Left forelimb (tissue), 1 donor: ENCODE data around the gene TAOK3.
"Not testable (repeated sequence)": the region's sequence is repeated elsewhere in the genome, so short reads cannot be mapped to it uniquely, and the experiment has no call there.

Experiments
- DNase-seq: peaks from one replicate; pipeline ENCODE4 v3.0.0-alpha.2; 2018; ENCODE audit warnings: low spot score

The TAOK3 gene

GRCh38 chr12:118136559-118137003 lies 236.1 kb downstream of the TAOK3 start:
- no peak for DNase-seq

DNA sequence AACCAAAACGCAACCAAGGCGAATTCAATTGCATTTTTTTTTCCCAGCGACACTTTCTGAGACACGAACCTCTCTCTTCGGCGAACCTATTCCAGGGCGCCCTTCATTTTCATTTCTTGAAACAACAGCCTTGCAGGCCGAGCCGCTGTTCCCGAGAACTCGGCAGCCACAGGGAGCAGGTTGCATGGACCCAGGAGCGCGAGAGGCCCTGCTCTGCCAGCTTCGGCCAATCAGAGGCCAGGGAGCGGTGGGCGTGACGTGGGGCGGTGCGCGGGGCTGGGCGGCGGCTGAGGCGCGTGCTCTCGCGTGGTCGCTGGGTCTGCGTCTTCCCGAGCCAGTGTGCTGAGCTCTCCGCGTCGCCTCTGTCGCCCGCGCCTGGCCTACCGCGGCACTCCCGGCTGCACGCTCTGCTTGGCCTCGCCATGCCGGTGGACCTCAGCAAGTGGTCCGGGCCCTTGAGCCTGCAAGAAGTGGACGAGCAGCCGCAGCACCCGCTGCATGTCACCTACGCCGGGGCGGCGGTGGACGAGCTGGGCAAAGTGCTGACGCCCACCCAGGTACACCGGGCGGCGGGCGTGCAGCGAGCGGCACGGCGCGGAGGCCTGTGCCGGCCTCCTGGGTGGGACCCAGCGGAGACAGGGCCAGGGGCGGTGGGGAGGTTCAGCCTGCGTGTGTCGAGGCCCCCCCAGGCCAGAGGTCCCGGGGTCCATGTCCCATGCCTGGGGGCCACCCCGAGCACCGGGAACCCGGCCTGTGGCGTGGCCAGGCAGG lies 236.7 kb downstream of the TAOK3 start, which contains the start of gene PEBP1:
TSS of gene PEBP1 (plus strand) at position 337 of the 771 bp plus-strand sequence. CDS start at position 423, 86 bp downstream.
- peak; percentile 96 for DNase-seq

DNA sequence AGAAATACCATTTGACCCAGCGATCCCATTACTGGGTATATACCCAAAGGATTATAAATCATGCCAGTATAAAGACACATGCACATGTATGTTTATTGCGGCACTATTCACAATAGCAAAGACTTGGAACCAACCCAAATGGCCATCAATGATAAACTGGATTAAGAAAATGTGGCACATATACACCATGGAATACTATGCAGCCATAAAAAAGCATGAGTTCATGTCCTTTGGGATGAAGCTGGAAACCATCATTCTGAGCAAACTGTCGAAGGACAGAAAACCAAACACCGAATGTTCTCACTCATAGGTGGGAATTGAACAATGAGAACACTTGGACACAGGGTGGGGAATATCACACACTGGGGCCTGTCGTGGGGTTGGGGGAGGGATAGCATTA lies 243.3 kb downstream of the TAOK3 start:
- not testable (repeated sequence) for DNase-seq

DNA sequence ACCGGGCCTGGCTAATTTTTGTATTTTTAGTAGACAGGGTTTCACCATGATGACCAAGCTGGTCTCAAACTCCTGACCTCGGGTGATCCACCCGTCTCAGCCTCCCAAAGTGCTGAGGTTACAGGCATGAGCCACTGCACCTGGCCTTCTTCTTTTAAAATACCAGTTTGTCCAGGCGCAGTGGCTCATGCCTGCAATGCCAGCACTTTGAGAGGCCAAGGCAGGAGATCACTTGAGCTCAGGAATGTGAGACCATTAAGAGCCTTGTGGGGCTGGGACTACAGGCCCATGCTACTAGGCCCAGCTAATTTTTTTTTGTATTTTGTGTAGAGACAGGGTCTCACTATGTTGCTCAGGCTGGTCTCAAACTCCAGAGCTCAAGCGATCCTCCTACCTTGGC lies 244.8 kb downstream of the TAOK3 start:
- DNase-seq: no peak

- DNase-seq: no peak
Observed at GRCh38 chr12:118126119-118126757, 246.5 kb downstream of the TAOK3 start.

DNA sequence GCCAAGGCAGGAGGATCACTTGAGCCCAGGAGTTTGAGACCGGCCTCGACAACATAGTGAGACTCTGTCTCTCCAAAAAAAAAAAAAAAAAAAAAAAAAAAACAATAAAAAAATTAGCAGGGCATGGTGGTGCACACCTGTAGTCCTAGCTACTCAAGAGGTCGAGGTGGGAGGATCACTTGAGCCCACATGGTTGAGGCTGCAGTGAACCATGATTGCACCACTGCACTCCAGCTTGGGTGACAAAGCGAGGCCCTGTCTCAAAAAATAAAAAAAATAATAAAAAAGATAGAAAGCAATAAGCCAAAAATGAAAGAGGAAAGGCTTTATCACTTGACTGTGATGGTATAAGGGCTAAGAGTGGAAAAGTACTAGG lies 247.0 kb downstream of the TAOK3 start:
- DNase-seq: no peak

DNA sequence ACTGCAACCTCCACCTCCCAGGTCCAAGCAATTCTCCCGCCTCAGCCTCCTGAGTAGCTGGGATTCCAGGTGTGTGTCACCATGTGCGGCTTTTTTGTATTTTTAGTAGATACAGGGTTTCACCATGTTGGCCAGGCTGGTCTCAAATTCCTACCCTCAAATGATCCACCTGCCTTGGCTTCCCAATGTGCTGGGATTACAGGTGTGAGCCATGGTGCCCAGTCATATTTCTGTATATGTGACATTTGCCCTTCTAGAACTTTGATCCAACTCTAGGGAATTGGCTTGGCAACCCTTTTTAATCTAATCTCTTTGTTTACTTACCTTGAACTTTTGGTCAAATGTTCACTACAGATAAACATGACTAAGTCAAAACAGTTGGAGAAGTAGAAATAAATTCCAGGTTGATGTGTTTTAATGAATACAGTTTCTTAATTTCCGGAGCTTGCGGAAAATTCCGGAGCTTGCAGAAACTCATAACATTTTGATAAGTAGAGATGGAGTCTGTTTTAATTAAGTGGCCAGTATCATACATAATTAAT lies 248.3 kb downstream of the TAOK3 start:
- no peak for DNase-seq

GRCh38 chr12:118122264-118122663 lies 250.4 kb downstream of the TAOK3 start:
- no peak for DNase-seq

GRCh38 chr12:118120579-118121363 lies 251.9 kb downstream of the TAOK3 start:
- DNase-seq: peak; percentile 81

- DNase-seq: no peak
Observed at GRCh38 chr12:118119449-118119879, 253.2 kb downstream of the TAOK3 start.

DNA sequence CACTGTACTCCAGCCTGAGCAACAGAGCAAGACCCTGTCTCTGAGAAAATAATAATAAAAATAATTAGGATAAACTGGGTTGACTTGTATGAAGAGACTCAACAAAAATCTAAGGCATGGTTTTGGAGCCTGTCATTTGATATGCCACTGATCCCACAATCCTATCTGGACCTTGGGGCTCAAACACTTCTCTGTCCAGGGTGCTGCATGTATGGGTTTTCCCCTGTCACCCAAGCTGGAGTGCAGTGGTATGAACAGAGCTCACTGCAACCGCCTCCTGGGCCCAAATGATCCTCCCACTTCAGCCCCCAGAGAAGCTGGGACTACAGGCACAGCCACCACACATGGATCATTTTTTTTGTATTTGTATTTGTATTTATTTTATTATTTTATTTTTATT lies 263.6 kb downstream of the TAOK3 start:
- no peak for DNase-seq

DNA sequence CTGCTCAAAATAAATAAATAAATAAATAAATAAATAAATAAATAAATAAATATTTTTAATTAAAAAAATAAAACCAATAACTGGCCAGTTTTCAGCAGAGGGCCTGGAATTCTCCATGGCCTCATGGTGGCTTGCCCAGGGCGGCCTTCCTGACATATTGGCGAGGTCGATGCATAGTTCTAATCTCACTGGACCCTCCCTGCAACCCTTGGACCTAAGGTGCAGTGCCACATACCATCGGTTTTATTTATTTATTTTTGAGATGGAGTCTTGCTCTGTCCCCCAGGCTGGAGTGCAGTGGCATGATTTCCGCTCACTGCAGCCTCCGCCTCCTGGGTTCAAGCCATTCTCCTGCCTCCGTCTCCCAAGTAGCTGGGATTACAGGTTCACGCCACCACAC lies 265.0 kb downstream of the TAOK3 start:
- DNase-seq: no peak

- DNase-seq: no peak
Observed at GRCh38 chr12:118107011-118107410, 265.7 kb downstream of the TAOK3 start.

DNA sequence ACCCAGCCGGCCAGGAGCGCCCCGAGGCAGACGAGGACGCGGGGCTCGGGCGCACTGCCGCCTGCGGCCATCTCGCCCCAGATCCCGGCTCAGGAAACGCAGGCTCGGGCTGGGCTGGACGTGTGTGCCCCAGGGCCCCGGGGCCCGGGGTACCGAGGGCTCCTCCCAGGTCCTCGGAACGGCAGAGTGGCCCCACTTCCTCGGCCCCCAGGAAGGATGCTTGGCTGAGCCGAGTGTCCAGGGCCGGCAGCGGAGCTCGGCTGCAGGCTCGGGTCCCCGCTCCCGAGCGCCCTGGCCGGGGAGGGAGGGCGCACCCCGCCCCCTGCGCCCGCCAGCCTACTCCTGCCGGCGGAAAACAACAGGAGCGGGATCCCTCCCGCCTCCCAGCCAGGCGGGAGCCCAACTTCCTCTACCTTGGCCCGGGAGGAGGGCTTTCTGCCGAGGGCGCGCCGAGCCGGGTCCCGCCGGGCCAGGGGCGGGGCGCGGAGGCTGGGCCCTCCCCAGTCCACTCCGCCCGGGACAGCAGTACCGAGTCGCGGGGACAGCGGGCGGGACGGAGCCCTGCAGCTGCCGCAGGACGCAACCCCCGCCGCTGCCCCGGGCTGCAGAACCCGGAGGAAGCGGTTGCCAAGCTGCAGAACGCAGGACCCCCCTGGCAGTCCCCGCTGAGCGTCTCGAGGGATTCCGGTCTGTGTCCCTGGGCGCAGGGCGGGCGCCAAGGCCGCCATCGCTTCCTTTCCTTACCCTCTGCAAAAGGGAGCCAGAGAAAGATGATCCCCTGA lies 268.9 kb downstream of the TAOK3 start, which contains the start of gene VSIG10:
TSS of gene VSIG10 (minus strand) at position 411 of the 782 bp plus-strand sequence. CDS start at position 71, 340 bp downstream.
- DNase-seq: peak; percentile 74

GRCh38 chr12:118103201-118103600 lies 269.5 kb downstream of the TAOK3 start:
- DNase-seq: no peak

- DNase-seq: no peak
Observed at GRCh38 chr12:118102609-118103008, 270.1 kb downstream of the TAOK3 start.

DNA sequence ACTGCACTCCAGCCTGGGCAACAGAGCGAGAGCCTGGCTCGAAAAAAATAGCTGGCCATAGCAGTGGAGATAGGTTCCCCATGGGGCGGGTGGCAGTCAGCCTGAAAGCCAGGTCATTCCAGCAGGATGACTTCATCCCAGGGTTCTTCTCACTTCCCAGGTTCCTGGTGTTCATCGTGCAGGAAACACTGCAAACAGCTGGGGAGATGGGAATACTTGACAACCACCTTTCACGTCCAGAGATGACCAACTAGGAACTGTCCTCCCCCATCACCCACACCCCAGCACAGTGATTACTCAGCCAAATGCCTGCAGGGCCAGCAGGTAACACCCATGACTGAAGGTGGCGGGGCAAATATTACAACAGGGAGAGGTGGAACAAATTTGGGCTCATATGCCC lies 270.6 kb downstream of the TAOK3 start:
- DNase-seq: no peak

DNA sequence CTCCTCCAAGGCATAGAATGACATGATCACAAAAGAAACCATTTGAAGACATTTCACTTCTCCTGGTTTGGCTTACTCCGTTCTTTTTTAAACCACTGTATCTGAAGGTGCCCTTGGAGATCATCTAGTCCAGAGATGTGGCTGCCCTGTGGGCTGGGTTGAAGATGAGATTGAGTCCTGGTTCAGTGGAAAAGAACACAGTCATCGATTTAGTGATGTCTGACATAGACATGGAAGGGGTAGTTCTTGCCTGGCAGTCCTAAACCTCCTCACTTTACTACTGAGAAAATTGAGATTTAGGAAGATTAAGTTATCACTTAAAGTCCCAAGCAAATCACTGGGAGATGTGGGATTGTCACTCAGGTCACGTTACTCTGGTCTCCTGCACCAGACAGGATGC lies 271.7 kb downstream of the TAOK3 start:
- DNase-seq: no peak
